HG02763 (cell line): Measurements from ENCODE around the gene PRKCE.
A peak's percentile ranks its signal among the peaks of the same experiment; 100 is the strongest.
"Not testable (repeated sequence)": the region's sequence is repeated elsewhere in the genome, so short reads cannot be mapped to it uniquely, and the experiment has no call there.

Source experiments
- ATAC-seq: cut with Tn5 transposase; IDR thresholded peaks from one replicate; pipeline ENCODE4 v1.9.1; 2021; ENCODE audit warnings: mild to moderate bottlenecking, moderate library complexity; ENCODE audit not compliant: unreplicated experiment

The PRKCE gene

DNA sequence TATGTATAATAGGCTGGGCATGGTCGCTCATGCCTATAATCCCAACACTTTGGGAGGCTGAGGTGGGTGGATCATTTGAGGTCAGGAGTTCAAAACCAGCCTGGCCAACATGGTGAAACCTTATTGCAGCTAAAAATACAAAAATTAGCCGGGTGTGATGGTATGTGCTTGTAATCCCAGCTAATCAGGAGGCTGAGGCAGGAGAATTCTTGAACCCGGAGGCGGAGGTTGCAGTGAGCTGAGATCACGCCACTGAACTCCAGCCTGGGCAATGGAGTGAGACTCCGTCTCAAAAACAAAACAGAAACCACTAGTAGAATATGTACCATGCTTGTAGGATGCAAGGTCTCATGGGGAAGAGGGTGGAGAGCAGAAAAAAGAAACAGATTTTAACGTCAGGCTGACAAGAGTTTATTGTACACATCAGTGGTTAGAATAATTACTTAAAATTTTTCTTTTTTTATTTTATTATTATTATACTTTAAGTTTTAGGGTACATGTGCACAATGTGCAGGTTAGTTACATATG, 44.1 kb downstream of the PRKCE start:
- ATAC-seq = peak; percentile 39

DNA sequence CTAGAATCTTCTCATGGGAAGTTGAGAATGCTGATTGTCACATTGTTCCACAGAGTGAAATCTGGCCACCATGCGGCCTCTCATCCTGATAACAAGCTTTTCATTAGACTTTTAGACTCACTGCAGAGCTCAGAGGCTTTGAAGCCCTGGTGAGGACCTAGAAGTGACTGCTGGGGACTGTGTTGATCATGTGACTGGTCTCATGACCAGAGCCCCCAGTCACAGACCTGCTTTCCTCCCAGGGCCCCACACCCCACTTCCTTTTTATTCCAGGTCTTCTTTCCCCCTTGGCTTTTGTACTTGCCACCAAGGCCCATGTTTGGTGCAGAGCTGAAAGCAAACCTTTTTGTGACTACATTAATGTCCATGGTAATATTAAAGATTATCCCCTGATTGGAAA, 45.2 kb downstream of the PRKCE start:
- ATAC-seq = no peak

- ATAC-seq = no peak
These were observed 45.7 kb downstream of the PRKCE start for GRCh38 chr2:45697190-45697589.

- ATAC-seq = no peak
These were observed 47.1 kb downstream of the PRKCE start for GRCh38 chr2:45698554-45698953.

DNA sequence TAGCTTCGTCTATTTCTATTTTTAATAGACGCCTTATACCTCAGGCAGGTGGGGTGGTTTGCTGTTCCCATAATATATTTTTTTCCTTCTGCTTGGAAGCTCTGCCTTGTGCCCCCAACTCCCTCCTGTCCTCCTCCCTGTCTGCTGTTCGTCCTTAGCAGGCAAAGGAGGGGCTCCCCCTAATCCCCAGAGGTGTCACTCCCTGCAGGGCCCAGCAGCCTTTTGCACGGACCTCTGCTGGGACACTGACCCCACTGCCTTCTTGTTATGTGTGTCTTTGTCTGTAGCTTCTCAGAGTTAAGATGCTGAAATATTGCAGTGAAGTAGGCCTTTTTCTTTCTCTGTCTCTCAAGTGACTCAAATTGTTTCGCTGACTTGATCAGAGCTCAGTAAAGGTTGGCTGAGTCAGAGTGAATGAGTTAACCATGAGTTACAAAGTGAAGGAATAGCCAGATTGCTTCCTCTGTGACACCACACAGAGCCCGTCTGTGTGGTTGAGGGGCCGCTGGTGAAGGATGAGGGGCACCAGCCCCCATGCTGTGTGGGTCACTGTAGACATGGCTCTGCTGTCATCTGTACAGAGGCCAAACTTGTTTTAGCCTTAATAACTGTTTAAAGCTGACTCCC, 47.7 kb downstream of the PRKCE start:
- peak; percentile 52 for ATAC-seq

- ATAC-seq = no peak
These were observed 49.0 kb downstream of the PRKCE start for GRCh38 chr2:45700407-45701013.

GRCh38 chr2:45705233-45705632, 53.8 kb downstream of the PRKCE start:
- no peak for ATAC-seq

DNA sequence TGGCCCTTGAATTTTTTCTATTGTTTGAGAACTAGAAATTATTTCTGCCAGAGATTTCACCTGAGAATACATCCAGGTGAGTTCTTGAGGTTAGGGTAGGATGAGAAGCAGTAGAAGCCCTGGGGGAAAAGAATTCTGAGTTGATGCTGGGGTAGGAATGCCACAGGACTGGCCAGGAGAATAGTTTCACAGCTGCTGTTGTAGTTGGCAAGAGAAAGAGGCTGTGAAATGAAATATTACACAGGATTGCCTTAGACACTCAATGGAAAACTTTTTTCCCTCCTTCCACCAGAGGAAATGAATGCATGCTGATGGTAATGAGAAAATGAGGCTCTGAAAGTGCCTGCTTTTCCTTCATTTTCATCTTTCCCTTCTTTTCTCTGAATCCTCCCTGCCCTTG, 54.6 kb downstream of the PRKCE start:
- no peak for ATAC-seq

GRCh38 chr2:45707006-45707405, 55.5 kb downstream of the PRKCE start:
- no peak for ATAC-seq

GRCh38 chr2:45707661-45708060, 56.2 kb downstream of the PRKCE start:
- no peak for ATAC-seq

- ATAC-seq = no peak
These were observed 57.0 kb downstream of the PRKCE start for GRCh38 chr2:45708501-45708900.

DNA sequence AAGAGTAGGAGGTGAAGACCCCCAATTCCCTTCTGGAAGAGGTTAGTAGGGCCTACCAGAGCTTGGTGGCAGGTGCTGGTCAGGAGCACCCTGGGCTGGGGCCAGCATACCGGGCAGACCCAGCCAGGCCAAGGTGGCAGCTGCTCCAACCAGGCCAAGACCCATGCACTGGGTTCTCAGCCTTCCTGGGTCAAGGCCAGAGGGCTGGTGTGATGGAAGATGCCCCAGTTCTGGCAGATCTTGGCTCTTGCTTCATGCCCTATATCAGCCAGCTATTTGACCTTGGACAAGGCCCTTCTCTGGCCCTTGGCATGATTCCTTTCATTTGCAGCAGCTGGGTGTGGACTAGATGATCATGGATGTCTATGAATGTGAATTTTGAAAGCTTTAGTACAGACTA, 57.7 kb downstream of the PRKCE start:
- no peak for ATAC-seq

DNA sequence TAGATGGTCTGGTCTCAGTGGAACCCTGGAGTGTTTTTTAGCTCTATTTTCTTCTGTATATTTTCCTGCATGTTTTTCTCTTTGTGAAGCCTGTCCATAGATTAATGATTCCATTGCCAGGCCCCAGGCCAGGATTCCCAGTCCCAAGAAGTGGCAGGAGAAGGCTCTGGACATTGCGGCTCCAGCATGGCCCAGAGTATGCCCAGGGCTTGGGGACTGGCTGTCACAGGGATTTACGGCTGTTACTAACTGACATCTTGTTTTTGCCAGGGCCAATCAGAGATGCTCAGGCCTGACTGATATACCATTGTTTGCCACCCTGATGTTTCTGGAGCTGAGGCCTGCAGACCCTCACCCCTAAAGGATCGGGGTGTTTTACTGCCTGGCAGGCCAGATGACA, 59.0 kb downstream of the PRKCE start:
- no peak for ATAC-seq

- no peak for ATAC-seq
These were observed 59.7 kb downstream of the PRKCE start for GRCh38 chr2:45711224-45711623.

DNA sequence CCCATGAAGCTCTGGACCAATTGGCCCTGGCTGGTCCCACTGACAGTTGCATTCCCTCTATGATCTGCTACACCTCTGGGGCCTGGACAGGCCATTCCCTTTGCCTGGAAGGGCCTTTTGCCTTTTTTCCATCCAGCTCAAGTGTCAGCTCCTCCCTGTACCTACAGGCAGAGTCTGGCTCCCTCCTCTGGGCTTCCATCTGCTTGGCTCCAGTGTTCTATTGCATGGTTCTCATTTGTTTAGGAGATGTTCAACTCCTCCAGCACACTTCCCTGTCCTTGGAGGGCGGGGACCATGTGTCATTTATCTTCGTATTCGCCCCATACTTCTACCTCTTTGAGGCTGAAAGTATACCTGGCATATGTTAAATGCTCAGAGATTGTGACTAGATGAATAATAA, 61.1 kb downstream of the PRKCE start:
- ATAC-seq = no peak

DNA sequence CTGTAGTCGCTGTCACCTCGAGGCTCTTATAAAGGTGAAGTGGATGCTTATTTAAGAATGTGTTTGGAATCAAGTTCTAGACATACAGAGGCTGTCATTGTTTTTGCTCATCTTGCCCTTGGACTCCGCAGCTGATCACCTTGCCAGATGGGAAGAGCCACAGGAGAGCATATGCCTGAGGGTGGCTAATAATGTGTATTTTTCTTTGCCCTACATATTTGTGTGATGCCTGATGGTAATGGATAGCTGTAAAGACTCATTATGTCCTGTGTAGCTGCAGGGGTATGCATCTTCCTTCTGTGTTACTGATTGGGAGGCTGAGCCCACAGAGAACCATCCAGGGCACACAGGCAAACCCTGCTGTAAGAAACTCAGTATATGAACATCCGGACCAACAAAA, 61.7 kb downstream of the PRKCE start:
- ATAC-seq = no peak

GRCh38 chr2:45713591-45713990, 62.1 kb downstream of the PRKCE start:
- no peak for ATAC-seq

GRCh38 chr2:45714679-45715078, 63.2 kb downstream of the PRKCE start:
- no peak for ATAC-seq

GRCh38 chr2:45715601-45716379, 64.3 kb downstream of the PRKCE start:
- no peak for ATAC-seq

DNA sequence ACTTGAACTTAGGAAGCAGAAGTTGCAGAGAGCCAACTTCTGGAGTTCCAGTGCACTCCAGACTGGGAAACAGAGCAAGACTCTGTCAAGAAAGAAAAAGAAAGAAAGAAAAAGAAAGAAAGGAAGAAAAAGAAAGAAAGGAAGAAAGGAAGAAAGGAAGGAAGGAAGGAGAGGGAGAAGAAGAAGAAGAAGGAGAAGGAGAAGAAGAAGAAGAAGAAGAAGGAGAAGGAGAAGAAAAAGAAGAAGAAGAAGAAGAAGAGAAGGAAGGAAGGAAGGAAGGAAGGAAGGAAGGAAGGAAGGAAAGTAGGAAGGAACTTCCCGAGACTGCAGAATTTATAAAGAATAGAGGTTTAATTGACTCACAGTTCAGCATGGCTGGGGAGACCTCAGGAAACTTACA, 65.0 kb downstream of the PRKCE start:
- ATAC-seq = not testable (repeated sequence)

- no peak for ATAC-seq
These were observed 65.4 kb downstream of the PRKCE start for GRCh38 chr2:45716915-45717314.

DNA sequence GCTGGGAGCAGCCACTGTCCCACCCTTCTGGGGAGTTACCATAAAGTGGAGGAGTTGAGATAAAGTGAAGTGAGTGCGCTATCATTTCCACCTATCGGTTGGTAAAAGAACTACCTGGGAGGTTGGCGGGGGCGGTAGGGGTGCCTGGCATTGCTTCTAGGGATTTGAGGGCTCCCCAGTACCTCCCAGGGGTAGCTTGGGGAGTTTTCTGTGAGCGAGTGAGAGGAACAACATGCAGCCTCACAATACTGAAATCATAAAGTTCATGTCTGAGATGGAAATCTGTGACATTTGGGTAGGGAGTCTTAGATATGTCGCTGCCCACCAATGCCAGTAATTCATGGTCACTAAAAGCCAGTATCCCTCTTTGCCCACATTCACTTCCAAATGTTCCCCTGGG, 68.7 kb downstream of the PRKCE start:
- no peak for ATAC-seq
